Measurements from ENCODE around the gene ALLC. TPM values are rescaled to one million over a fixed set of nuclear protein-coding genes. Genes with fewer than 3 reads are reported as not detected.

ALLC gene
- total RNA-seq, 4 donors from 2014 or later: not detected

DNA sequence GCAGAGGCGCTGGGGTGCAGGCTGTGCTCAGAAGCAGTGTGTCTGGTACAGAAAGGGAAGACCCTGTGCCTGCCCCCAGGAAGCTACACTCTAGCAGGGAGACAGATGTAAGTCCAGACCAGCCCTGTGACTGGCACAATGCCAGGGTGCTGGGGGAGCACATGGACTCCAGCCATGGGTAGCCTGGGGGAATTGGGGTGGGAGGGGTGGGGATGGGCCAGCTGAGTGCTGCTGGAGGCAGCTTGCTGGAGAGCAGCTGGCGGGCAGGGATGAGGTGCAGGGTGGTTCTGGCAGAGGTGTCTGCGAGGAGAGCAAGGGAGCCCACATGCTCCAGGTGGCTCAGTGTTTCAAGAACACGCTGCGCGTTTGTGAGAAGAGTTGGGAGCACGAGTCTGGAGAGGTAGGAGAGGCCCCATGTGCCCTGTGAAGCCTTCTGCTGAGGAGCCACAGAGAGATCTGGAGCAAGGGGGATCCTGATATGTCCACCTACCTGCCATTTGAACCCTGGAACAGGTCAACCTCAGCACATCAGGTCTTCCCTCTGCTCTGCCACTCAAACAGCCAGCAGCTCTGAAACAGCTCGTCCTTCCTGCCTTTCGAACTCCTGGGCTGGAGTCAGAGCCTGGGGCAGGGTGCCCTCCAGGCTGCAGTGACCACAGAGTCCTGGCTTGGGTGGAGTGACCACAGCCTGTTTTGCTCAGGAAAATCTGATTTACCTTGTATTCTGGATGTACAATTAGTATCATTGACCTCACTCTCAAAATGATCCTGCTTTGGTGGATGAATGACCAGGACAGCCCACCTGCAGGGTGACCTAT is 15.1 kb downstream of the ALLC start:
- intact Hi-C loops (cut with DNase I): no loop called here
- TF ChIP-seq EP300 (IDR thresholded peaks at IDR 0.05) (no peak), POLR2AphosphoS5 (IDR thresholded peaks at IDR 0.05) (no peak), POLR2A (IDR thresholded peaks at IDR 0.05; ENCODE audit: low read depth) (no peak)
- TF ChIP-seq, protein P1, sequence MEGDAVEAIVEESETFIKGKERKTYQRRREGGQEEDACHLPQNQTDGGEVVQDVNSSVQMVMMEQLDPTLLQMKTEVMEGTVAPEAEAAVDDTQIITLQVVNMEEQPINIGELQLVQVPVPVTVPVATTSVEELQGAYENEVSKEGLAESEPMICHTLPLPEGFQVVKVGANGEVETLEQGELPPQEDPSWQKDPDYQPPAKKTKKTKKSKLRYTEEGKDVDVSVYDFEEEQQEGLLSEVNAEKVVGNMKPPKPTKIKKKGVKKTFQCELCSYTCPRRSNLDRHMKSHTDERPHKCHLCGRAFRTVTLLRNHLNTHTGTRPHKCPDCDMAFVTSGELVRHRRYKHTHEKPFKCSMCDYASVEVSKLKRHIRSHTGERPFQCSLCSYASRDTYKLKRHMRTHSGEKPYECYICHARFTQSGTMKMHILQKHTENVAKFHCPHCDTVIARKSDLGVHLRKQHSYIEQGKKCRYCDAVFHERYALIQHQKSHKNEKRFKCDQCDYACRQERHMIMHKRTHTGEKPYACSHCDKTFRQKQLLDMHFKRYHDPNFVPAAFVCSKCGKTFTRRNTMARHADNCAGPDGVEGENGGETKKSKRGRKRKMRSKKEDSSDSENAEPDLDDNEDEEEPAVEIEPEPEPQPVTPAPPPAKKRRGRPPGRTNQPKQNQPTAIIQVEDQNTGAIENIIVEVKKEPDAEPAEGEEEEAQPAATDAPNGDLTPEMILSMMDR (IDR thresholded peaks at IDR 0.05): no peak
- DNase-seq (ENCODE audit: extremely low spot score): peak; percentile 91
- Histone ChIP-seq H3K27me3 (peaks cover 0 to 13% (median 0%) of the 10 kb centered on the region in 4 donors), H3K9me3 (no peaks in the 10 kb centered on the region), H3K4me3 (no peak overlapping the region), H3K36me3 (no peaks in the 10 kb centered on the region), H3K27ac (replicated peaks in 1 of 4) (no peak overlapping the region), H3K4me1 (no peaks in the 10 kb centered on the region)
- WGBS: 81% methylated on average over 9 of the region's 9 CpGs

- peak; percentile 62 for DNase-seq (ENCODE audit: extremely low spot score)
- intact Hi-C loops (cut with DNase I): no loop called here
- no peaks in the 10 kb centered on the region for H3K4me1 ChIP-seq
- H3K27me3 ChIP-seq: peaks cover 0 to 12% (median 0%) of the 10 kb centered on the region in 4 donors
- no peaks in the 10 kb centered on the region for H3K9me3 ChIP-seq
- WGBS: 82% methylated on average over 9 of the region's 9 CpGs
- TF ChIP-seq, protein P1 (IDR thresholded peaks at IDR 0.05): no peak
- TF ChIP-seq POLR2A (IDR thresholded peaks at IDR 0.05; ENCODE audit: low read depth) (no peak), EP300 (IDR thresholded peaks at IDR 0.05) (no peak), POLR2AphosphoS5 (IDR thresholded peaks at IDR 0.05) (no peak)
- no peak overlapping the region for H3K4me3 ChIP-seq
- H3K36me3 ChIP-seq: no peaks in the 10 kb centered on the region
- H3K27ac ChIP-seq (replicated peaks in 1 of 4): no peak overlapping the region
Measured at GRCh38 chr2:3674066-3674845, 16.3 kb downstream of the ALLC start.

- no peaks in the 10 kb centered on the region for H3K9me3 ChIP-seq
- TF ChIP-seq POLR2A (IDR thresholded peaks at IDR 0.05; ENCODE audit: low read depth): no peak
- TF ChIP-seq POLR2AphosphoS5 (IDR thresholded peaks at IDR 0.05): no peak
- no peak for TF ChIP-seq EP300 (IDR thresholded peaks at IDR 0.05)
- TF ChIP-seq, protein P1 (IDR thresholded peaks at IDR 0.05): no peak
- peak; percentile 90 for DNase-seq (ENCODE audit: extremely low spot score)
- no peak overlapping the region for H3K4me3 ChIP-seq
- H3K36me3 ChIP-seq: no peaks in the 10 kb centered on the region
- no peaks in the 10 kb centered on the region for H3K4me1 ChIP-seq
- 90% methylated on average over 4 of the region's 4 CpGs for WGBS
- intact Hi-C loops (cut with DNase I): no loop called here
- H3K27me3 ChIP-seq: no peaks in the 10 kb centered on the region
- no peak overlapping the region for H3K27ac ChIP-seq (replicated peaks in 1 of 4)
Measured at GRCh38 chr2:3675687-3676086, 17.7 kb downstream of the ALLC start.

- no peak overlapping the region for H3K4me3 ChIP-seq
- TF ChIP-seq, protein P1 (IDR thresholded peaks at IDR 0.05): no peak
- TF ChIP-seq POLR2A (IDR thresholded peaks at IDR 0.05; ENCODE audit: low read depth) (no peak), POLR2AphosphoS5 (IDR thresholded peaks at IDR 0.05) (no peak), EP300 (IDR thresholded peaks at IDR 0.05) (no peak)
- intact Hi-C loops (cut with DNase I): no loop called here
- H3K36me3 ChIP-seq: no peaks in the 10 kb centered on the region
- no peak overlapping the region for H3K27ac ChIP-seq (replicated peaks in 1 of 4)
- 95% methylated on average over 9 of the region's 9 CpGs for WGBS
- H3K27me3 ChIP-seq: no peaks in the 10 kb centered on the region
- DNase-seq (ENCODE audit: extremely low spot score): peak; percentile 75
- no peaks in the 10 kb centered on the region for H3K9me3 ChIP-seq
- H3K4me1 ChIP-seq: no peaks in the 10 kb centered on the region
Measured at GRCh38 chr2:3677436-3677835, 19.4 kb downstream of the ALLC start.
